ENCODE measurements around the gene IL1R2. TPM values are rescaled to one million over a fixed set of nuclear protein-coding genes. Genes with fewer than 3 reads are reported as not detected.

The IL1R2 gene
- total RNA-seq, 1 experiment from 2014 or later, result 0.22 TPM

- TF ChIP-seq STAT6 (CRISPR knock-in tag; conservative IDR thresholded peaks at IDR 0.05; ENCODE audit: low read depth) (no peak), JUN (CRISPR knock-in tag; IDR thresholded peaks at IDR 0.05) (no peak), TCF7 (CRISPR knock-in tag; IDR thresholded peaks at IDR 0.05; ENCODE audit: low read depth) (no peak)
These were observed 7.1 kb upstream of the IL1R2 start (continued) for GRCh38 chr2:101984656-101985055.

- H3K27ac Mint-ChIP-seq, result no peak overlapping the region
- no peaks in the 10 kb centered on the region for H3K9me3 Mint-ChIP-seq
These were observed 6.5 kb upstream of the IL1R2 start for GRCh38 chr2:101985101-101985792.

More at GRCh38 chr2:101985101-101985792, 6.5 kb upstream of the IL1R2 start:
- Mint-ChIP-seq H3K27me3 (ENCODE audit: low read depth) (no peaks in the 10 kb centered on the region), H3K36me3 (no peaks in the 10 kb centered on the region), H3K4me3 (no peak overlapping the region), H3K4me1 (peaks cover 22% of the 10 kb centered on the region)
- POLR2A ChIA-PET, result no interaction called here
- no peak for TF ChIP-seq AR (CRISPR knock-in tag; IDR thresholded peaks at IDR 0.05)
- no peak for TF ChIP-seq PRDM15 (CRISPR knock-in tag; IDR thresholded peaks at IDR 0.05)
- no peak for TF ChIP-seq ATF3 (CRISPR knock-in tag; conservative IDR thresholded peaks at IDR 0.05)
- no peak for TF ChIP-seq E2F4 (CRISPR knock-in tag; IDR thresholded peaks at IDR 0.05; ENCODE audit: borderline replicate concordance, low read depth)
- no peak for TF ChIP-seq ZNF532 (CRISPR knock-in tag; IDR thresholded peaks at IDR 0.05; ENCODE audit: borderline replicate concordance)
- TF ChIP-seq GABPB1 (CRISPR knock-in tag; IDR thresholded peaks at IDR 0.05), result no peak
- TF ChIP-seq JUN (CRISPR knock-in tag; IDR thresholded peaks at IDR 0.05), result no peak
- no peak for TF ChIP-seq ARID4B (CRISPR knock-in tag; IDR thresholded peaks at IDR 0.05; ENCODE audit: borderline replicate concordance)
- ATAC-seq (no peak), DNase-seq (ENCODE audit: low spot score) (no peak)
- CTCF ChIA-PET, result interaction anchor here (1.6 to 2.7 kb wide), 2 partner anchors 21 to 101 kb away, joined by 3 to 18 read pairs; no protein-coding TSS in a partner anchor
